ENCODE measurements around the gene CNNM4.

DNA sequence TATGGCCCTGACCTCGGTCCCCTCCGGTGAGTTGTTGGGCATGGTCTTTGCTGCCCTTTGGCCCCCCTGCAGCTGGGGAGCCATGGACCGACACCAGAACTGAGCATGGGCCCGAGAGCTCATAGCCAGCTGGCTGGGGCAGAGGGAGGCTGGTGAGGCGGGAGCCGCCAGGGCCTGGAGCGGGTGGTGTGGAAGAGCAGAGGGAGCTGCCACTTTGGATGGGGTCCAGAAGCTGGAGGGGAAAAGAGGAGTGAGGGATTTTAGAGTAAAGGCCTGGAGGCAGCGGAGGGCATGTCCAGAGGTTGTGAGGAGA, 38.9 kb downstream of the CNNM4 start:
- TF ChIP-seq, protein P1, sequence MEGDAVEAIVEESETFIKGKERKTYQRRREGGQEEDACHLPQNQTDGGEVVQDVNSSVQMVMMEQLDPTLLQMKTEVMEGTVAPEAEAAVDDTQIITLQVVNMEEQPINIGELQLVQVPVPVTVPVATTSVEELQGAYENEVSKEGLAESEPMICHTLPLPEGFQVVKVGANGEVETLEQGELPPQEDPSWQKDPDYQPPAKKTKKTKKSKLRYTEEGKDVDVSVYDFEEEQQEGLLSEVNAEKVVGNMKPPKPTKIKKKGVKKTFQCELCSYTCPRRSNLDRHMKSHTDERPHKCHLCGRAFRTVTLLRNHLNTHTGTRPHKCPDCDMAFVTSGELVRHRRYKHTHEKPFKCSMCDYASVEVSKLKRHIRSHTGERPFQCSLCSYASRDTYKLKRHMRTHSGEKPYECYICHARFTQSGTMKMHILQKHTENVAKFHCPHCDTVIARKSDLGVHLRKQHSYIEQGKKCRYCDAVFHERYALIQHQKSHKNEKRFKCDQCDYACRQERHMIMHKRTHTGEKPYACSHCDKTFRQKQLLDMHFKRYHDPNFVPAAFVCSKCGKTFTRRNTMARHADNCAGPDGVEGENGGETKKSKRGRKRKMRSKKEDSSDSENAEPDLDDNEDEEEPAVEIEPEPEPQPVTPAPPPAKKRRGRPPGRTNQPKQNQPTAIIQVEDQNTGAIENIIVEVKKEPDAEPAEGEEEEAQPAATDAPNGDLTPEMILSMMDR (IDR thresholded peaks at IDR 0.05), result no peak
- TF ChIP-seq POLR2A (IDR thresholded peaks at IDR 0.05) (no peak), EP300 (IDR thresholded peaks at IDR 0.05; ENCODE audit: low read depth) (no peak)
